Lung microvascular endothelial cell (primary cell): ENCODE results near the gene SEC16A. TPM values are rescaled to one million over a fixed set of nuclear protein-coding genes. Genes with fewer than 3 reads are reported as not detected.
"Not testable (repeated sequence)": the region's sequence is repeated elsewhere in the genome, so short reads cannot be mapped to it uniquely, and the experiment has no call there.

Experiments used
- DNase-seq, 2 donors: peaks; one replicate each; pipeline versions ENCODE4 v3.0.0 to v3.0.0-alpha.2; 2010; ENCODE audit warnings: low read depth in 2 of 2
- total RNA-seq: library from RNA; depleted of rRNA; stranded (reverse); fragments of >200 nt; gene quantifications from 2 replicates; pipeline ENCODE4 v1.2.1, GENCODE V29; 2014

The SEC16A gene
- total RNA-seq, 1 donor from 2014 or later: 14.3 TPM

DNA sequence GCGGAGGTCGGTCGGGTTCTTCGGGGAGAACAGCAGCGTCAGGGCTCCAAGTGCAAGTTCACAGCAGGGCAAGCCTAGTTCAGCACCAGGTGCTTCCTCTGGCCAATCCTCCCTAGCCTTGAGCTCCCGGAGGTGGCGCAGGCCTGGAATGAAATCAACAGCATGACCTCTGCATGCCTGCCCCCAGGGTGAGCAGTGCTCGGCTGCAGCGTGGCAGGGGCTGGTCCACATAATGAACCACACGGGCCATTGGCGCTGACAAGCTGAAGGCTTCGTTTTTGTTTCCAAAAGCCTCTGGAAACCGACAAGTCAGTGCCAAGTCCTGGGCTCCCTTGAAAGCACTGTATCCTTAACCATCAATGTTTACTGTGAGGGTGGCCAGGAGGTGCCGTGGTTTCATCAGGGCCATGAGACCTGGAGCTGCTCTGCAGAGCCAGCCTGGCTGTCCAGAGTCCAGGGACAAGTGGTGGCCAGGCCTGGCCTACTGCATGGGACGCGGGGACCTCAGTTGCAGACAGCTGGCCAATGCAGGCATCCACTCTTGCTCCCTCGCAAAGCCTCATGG lies 41.1 kb downstream of the SEC16A start:
- no peak for DNase-seq

DNA sequence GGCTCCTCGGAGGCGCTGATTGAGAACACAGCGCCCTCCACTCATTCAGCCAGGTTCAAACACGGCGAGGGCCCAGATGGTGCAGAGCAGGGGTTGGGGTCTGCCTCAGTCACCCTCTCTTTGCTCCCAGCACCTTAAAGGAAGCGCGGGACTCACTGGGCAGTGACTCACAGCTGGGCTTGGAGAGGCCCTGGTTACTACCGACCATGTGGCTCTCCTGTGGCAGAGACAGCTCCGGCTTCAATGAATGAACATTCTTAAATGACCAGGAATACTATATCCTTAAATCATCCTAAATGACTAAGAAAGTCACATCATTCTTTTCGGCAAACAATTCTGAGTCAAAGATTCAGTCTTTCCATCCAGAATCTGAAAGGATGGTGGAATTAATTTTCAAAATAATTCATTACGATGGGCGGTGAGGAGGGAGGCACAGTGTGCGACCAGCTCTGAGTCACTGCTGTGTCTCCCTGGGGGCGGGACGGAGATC lies 41.6 kb downstream of the SEC16A start:
- DNase-seq: no peak

DNA sequence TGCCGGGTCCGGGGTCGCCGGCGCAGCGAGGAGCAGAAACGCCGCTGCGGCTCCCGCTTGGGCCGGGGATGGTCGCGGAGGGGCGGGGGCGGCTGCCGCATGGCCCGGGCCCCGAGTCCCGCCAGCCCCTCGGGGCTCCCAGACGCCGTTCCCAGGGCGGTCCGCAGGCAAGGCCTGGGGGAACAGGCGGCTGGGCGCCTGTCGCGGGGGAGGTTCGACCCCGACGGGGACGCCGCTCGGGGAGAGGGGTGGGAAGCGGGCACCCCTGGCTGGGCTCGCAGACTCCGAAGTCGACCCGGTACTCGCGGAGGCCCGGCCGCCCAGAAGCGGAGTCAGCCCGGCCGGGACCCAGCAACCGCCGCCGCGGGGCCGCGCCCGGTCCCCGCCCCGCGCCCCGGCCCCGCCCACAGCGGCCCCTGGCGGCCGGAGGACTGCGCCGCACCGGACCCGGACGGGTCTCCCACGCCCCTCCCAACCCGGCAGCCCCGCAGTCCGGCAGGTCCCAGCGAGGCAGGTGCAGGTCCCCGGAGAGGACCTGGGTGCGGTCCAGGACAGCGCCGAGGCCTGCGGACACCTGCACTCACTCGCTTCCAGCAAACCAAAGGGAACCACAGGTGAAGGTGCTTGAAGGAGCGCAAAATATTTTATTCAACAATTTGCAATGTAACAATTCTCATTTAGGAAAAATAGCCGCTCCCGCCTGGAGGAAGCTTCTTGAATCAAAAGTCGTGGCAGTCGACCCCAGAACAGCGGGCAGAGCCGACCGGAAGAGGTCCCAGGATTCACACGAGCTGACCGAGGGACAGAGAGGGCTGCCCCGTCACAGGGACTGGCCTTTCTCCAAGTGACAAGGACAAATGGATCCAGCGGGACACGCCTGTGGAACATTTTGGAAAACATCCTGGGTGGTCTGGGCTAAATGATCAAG lies 43.1 kb downstream of the SEC16A start, which contains the start of gene INPP5E:
Gene INPP5E (minus strand): TSS at position 365 of the 928 bp plus-strand sequence. CDS start 426 bp downstream, outside the sequence.
- peak; percentile 74 to 84 for DNase-seq

DNA sequence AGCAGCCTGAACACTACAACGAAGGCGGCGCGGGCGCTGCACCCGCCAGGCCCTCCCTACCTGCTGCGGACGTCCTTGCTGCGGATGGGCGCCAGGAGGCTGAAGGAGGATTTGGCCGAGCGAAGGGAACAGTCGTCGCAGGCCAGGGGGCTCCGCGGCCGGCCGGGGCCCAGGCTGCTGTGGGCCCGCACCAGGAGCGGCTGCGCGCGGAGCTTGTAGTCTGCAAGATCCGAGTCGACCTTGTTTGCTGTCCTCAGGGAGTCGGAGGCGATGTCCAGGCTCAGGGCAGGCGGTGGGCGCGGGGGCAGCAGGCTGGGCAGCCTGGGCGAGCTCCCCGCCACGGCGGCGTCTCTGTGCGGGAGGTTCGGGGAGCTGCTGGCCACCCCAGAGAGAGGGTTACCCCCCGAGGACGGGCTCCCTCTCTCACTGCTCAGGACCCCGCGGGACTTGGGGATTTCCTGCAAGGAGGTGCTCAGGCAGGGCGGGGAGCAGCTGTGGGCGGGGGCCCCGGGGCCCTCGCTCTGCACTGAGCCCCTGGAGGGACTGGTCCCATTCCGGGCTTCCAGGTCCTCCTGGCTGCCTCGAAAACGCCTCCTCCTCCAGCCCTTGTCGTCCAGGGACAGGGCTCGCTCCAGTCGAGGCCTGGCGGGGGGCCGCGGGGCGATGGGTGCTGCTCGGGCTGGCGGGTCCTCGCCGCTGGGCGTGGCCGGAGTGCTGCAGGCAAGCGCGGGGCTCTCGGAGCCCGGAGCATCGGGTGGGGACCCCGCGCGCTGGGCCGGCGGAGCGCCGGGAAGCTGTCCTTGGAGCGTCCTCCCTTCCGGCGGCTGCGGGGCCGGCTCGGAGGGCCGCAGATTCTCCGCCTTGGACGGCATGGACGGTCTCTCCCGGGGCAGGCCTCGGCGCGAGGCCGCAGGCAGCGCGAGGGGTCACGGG lies 44.0 kb downstream of the SEC16A start:
- peak; percentile 28 to 39 for DNase-seq

DNA sequence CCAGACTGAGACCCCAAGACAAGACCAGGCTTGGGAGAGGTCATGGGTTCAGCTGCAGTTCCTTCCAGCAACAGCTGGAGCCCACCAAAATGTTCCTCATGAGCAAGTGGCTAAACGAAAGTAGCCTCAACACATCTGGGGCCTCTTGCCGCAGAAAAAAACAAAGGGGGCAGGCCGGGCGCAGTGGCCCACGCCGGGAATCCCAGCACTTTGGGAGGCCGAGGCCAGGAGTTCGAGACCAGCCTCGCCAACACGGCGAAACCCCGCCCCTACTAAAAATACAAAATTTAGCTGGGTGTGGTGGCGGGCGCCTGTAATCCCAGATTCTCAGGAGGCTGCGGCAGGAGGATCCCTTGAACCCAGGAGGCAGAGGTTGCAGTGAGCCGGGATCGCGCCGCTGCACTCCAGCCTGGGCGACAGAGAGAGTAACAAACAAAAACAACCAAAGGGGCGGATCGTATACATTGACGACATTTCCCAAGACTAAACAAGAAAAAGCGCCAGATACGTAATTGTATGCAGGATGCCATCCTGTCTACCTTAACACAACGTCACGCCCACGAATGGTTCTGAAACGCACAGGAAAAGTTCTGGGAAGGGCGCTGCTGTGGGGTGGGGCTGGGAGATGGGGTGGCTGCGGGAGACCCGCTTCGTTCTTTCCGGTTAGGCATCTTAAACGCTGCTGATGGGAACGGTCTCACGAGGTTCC lies 44.8 kb downstream of the SEC16A start:
- no peak for DNase-seq

DNA sequence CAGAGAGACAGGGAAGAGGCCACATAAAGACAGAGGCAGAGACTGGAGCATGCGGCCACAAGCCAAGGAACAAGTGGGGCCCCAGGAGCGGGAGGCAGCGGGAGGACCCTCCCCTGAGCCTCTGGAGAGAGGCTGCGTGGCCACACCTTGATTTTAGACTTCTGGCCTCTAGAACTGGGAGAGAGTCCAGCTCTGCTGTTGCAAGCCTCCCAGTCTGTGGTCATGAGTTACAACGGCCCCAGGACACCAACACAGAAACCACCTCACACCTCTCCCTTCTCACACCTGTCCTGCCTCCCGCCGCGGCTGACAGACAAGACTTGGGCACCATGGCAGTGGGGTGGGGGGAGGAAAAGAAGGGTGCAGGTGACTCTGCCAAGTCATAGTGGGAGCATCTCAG lies 45.4 kb downstream of the SEC16A start:
- DNase-seq: peak in 1 of 2 donors; percentile 17

GRCh38 chr9:136436055-136436634 lies 46.7 kb downstream of the SEC16A start:
- no peak for DNase-seq

DNA sequence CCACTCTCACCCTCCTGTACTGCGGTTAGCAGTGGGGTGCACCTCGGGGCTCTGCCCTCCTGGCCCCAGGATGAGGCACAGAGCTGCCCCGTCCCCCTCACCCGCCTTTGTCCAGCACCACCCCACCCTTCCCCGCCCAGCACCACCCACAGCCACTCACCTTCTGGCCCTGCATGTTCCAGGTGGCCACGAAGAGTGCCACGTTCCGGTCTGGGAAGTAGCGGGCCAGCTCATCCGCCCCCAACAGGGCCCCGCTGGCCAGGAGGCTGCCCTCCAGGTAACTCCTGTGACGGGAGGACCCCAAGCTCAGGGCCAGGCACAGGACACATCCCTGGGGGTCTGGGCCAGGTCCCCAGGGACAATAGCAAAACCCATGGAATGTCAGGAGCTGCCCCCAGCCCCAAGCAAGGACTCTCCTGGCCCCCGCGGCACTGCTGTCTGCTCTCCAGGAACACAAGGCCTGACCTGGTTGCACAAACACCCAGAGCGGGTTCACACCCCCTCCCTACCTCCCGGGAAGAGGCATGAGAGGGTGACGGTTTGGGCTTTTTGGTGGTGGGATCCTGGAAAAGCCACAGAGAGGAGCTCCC lies 48.2 kb downstream of the SEC16A start:
- DNase-seq: no peak

DNA sequence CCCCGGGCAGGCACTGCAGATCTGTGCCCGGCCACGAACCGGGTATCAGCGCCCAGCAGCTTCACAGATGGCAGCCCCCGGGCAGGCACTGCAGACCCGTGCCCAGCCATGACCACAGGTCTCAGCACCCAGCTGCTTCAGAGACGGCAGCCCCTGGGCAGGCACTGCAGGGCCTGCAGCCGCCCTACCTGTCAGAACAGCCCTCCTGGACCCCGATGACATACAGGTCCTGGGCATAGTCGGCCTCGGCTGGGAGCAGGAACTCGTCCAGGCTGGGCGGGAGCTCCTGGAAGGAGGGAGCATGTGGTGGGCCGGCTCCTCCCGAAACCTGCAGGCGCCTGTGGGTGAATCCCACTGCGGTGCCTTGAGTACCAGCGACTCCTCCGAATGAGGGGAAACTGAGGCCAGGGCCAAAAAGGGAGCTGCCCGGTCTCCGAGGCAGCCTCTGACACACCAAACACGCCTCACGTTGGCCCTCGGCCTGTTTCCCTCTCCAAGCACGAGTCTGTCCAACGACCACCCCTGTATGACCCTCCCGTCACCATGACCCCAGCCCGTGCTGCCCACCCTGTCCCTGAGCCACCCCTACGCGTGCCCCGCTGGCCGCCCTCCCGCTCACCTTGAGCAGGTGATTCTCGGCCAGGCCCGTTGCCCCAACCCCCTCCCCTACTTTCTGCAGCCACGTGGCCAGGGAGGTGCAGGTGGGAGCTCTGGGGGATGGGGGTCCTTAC lies 48.8 kb downstream of the SEC16A start:
- DNase-seq: no peak

- DNase-seq: no peak
Observed at GRCh38 chr9:136433043-136433715, 49.7 kb downstream of the SEC16A start.

DNA sequence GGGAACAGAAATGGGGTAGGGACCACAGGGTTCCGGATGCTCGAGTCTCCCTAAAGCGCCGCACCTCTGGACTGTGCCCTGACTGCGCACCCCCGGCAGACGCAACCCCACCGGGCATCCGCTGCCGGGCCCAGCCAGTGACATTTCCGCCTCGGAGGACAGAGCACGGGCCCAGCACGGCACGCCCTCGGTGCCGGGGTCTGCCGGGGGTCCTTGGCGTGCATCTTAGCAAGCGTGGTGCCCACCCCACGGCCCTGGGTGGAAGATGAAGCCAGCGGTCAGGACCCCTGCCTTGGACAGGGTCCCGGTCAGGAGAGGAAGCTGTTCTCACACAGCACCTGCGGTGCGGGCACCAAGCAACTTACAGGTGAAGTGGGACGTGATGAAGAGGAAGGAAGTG lies 50.2 kb downstream of the SEC16A start:
- DNase-seq: no peak

GRCh38 chr9:136431782-136432350 lies 51.0 kb downstream of the SEC16A start:
- no peak for DNase-seq

GRCh38 chr9:136430588-136431234 lies 52.1 kb downstream of the SEC16A start:
- DNase-seq: no peak

GRCh38 chr9:136429683-136430491 lies 53.0 kb downstream of the SEC16A start:
- no peak for DNase-seq

DNA sequence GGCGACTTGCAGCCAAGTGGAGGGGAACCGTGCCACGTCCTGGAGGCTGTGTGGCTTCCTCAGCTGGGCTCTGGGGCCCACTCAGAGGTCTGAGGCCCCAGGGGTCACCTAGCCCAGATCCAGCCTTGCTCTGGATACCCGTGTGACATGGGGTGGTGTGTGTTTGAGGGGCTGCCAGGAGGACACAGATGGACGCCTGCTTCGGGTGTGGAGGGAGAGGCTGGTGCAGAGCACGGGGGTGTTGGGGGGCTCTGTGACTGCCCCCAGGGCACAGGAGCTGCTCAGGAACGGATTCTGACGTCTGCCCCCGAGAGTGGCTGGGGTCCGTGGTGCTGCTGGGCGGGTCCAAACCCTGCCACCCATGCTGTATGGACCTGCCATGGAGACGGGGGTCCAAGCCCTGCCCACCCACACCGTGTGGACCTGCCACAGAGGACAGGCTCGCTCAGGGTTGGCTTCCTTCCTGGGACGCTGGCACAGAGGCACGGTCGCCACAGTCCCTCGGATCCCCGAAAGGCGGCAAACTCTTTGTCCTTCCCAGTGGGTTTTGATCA lies 53.7 kb downstream of the SEC16A start:
- DNase-seq: no peak

DNA sequence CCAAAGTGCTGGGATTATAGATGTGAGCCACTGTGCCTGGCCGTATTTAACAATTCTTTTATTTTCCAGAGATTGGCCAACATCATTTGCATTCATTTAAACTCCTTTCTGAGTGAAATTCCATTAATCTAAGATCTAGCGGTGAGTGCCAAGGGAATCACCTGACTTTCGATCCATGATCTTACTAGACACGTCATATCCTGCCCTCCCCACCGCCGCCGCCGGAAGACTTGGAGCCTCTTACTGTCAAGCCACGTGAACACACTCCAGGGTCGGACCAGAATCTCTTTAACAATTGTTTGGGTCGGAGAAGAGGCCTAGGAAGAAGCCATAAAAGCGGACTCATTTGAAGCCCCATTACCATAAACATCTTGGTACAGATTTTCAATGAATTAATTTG lies 56.1 kb downstream of the SEC16A start:
- peak in 1 of 2 donors; percentile 64 for DNase-seq

DNA sequence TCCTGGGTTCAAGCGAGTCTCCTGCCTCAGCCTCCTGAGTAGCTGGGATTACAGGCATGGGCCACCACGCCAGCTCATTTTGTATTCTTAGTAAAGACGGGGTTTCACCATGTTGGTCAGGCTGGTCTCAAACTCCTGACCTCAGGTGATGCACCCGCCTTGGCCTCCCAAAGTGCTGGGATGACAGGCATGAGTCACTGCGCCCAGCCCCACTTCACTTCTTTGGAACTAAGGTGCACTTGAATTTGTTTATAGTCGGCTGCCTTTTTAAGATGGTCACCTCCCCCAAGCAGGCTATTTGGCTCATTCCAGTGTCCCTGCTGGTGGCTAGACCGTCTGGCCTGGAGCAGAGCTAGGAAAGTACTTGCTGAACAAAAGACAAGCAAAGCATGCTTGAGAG lies 57.5 kb downstream of the SEC16A start:
- not testable (repeated sequence) for DNase-seq
